ENCODE data around the gene ARL13B. TPM values are rescaled to one million over a fixed set of nuclear protein-coding genes. Genes with fewer than 3 reads are reported as not detected.

ARL13B gene
- polyA plus RNA-seq, 1 of the 3 experiments (the other 2 are of a cell fraction): 4.9 TPM

Small RNA genes lying within 50 kb of the gene (small RNA-seq; reads per million reads assigned to genes)
- 0 reads per million in 7 experiments for gene RF00019
- 0 reads per million in 7 experiments for gene RNU6-511P

Other genes with a start within 250 kb of the ARL13B start
- gene PROS1, start 6.3 kb upstream of the ARL13B start, polyA plus RNA-seq (2012; rRNA removed): 9.1 and 15.0 TPM in 2 replicates
- not detected in 2 replicates for gene STX19, start 48.4 kb downstream of the ARL13B start, polyA plus RNA-seq (2012; rRNA removed)
- 1.3 and 1.9 TPM in 2 replicates for gene DHFR2, start 82.8 kb downstream of the ARL13B start, polyA plus RNA-seq (2012; rRNA removed)
- 2.9 and 3.3 TPM in 2 replicates for gene NSUN3, start 82.9 kb downstream of the ARL13B start, polyA plus RNA-seq (2012; rRNA removed)

Data from SK-N-SH (cell line).